ENCODE data around the gene AJUBA. TPM values are rescaled to one million over a fixed set of nuclear protein-coding genes. Genes with fewer than 3 reads are reported as not detected.

AJUBA gene
- total RNA-seq, 1 experiment from 2014 or later = 42.6 TPM

GRCh38 chr14:23020143-23021128 is 38.1 kb upstream of the AJUBA start:
- intact Hi-C loops (cut with micrococcal nuclease; ENCODE audit: unreplicated experiment) = no loop called here
- Histone ChIP-seq H3K36me3 (ENCODE audit: low read depth) (no peaks in the 10 kb centered on the region), H3F3A (ENCODE audit: insufficient read depth, low read depth) (no peaks in the 10 kb centered on the region), H3K79me2 (ENCODE audit: low read depth) (no peaks in the 10 kb centered on the region), H3K27ac (no peak overlapping the region), H3K9me3 (ENCODE audit: insufficient read depth, low read depth) (no peaks in the 10 kb centered on the region), H3K27me3 (ENCODE audit: insufficient read depth, low read depth) (no peaks in the 10 kb centered on the region), H2AFZ (no peak overlapping the region), H4K20me1 (ENCODE audit: insufficient read depth) (no peaks in the 10 kb centered on the region), H3K4me1 (replicated peaks; ENCODE audit: insufficient read depth) (no peaks in the 10 kb centered on the region), H3K4me3 (no peak overlapping the region), H3K4me2 (no peak overlapping the region), H3K9me2 (ENCODE audit: insufficient read depth) (no peaks in the 10 kb centered on the region)
- TF ChIP-seq CTCF (conservative IDR thresholded peaks at IDR 0.05) (no peak), EZH2 (IDR thresholded peaks at IDR 0.05; ENCODE audit: low read depth) (no peak)
- DNase-seq = no peak
- no TSS peak for BruUV-seq (replicated peaks)
- ChIA-PET CTCF (no interaction called here), POLR2A (ENCODE audit: unreplicated experiment) (no interaction called here)

GRCh38 chr14:23018107-23018506 is 35.8 kb upstream of the AJUBA start:
- BruUV-seq (replicated peaks) = no TSS peak
- Histone ChIP-seq H3K27ac (no peak overlapping the region), H3F3A (ENCODE audit: insufficient read depth, low read depth) (no peaks in the 10 kb centered on the region), H3K9me2 (ENCODE audit: insufficient read depth) (no peaks in the 10 kb centered on the region), H2AFZ (no peak overlapping the region), H4K20me1 (ENCODE audit: insufficient read depth) (no peaks in the 10 kb centered on the region), H3K9me3 (ENCODE audit: insufficient read depth, low read depth) (no peaks in the 10 kb centered on the region), H3K4me2 (no peak overlapping the region), H3K36me3 (ENCODE audit: low read depth) (no peaks in the 10 kb centered on the region), H3K4me3 (no peak overlapping the region), H3K79me2 (ENCODE audit: low read depth) (no peaks in the 10 kb centered on the region), H3K27me3 (ENCODE audit: insufficient read depth, low read depth) (no peaks in the 10 kb centered on the region), H3K4me1 (replicated peaks; ENCODE audit: insufficient read depth) (no peaks in the 10 kb centered on the region)
- ChIA-PET CTCF (no interaction called here), POLR2A (ENCODE audit: unreplicated experiment) (no interaction called here)
- no peak for TF ChIP-seq EZH2 (IDR thresholded peaks at IDR 0.05; ENCODE audit: low read depth)
- TF ChIP-seq CTCF (conservative IDR thresholded peaks at IDR 0.05) = no peak
- no peak for DNase-seq
- intact Hi-C loops (cut with micrococcal nuclease; ENCODE audit: unreplicated experiment) = no loop called here

GRCh38 chr14:23017091-23017490 is 34.7 kb upstream of the AJUBA start:
- Histone ChIP-seq H3K27ac (no peak overlapping the region), H3K4me3 (no peak overlapping the region), H4K20me1 (ENCODE audit: insufficient read depth) (no peaks in the 10 kb centered on the region), H3K27me3 (ENCODE audit: insufficient read depth, low read depth) (no peaks in the 10 kb centered on the region), H2AFZ (no peak overlapping the region), H3K9me2 (ENCODE audit: insufficient read depth) (no peaks in the 10 kb centered on the region), H3K36me3 (ENCODE audit: low read depth) (no peaks in the 10 kb centered on the region), H3K79me2 (ENCODE audit: low read depth) (no peaks in the 10 kb centered on the region), H3K4me1 (replicated peaks; ENCODE audit: insufficient read depth) (no peaks in the 10 kb centered on the region), H3F3A (ENCODE audit: insufficient read depth, low read depth) (no peaks in the 10 kb centered on the region), H3K9me3 (ENCODE audit: insufficient read depth, low read depth) (no peaks in the 10 kb centered on the region), H3K4me2 (no peak overlapping the region)
- CTCF ChIA-PET = interaction anchor here (0.7 kb wide), 2 partner anchors 51 to 823 kb away, joined by 3 to 4 read pairs; no protein-coding TSS in a partner anchor
- intact Hi-C loops (cut with micrococcal nuclease; ENCODE audit: unreplicated experiment) = no loop called here
- TF ChIP-seq EZH2 (IDR thresholded peaks at IDR 0.05; ENCODE audit: low read depth) (no peak), CTCF (conservative IDR thresholded peaks at IDR 0.05) (no peak)
- POLR2A ChIA-PET (ENCODE audit: unreplicated experiment) = no interaction called here
- no peak for DNase-seq
- BruUV-seq (replicated peaks) = no TSS peak
